A549 (cell line): ENCODE data around the gene LCN9. TPM values are rescaled to one million over a fixed set of nuclear protein-coding genes. Genes with fewer than 3 reads are reported as not detected.
"Not testable (repeated sequence)": the region's sequence is repeated elsewhere in the genome, so short reads cannot be mapped to it uniquely, and the experiment has no call there.

Experiments
- ATAC-seq, 2 experiments: fragments of 200-7000 bp in 1 of 2; fragments of >200 bp in 1 of 2; cut with Nextera tagmentation in 1 of 2; cut with Tn5 transposase in 1 of 2; 3 replicates each; pipeline versions ENCODE4 v1.8.0 to v1.9.1; 2018 to 2020; ENCODE audit warnings: mild to moderate bottlenecking in 1 of 2, moderate library complexity in 1 of 2
- CTCF ChIA-PET: fragments of 300-600 bp; sonication (Branson Sonifier 250); formaldehyde crosslinking; extraction: SDS; loops from one replicate; lab custom pipeline; 2021; ENCODE audit warnings: antibody characterized with exemption, inconsistent platforms; lab: Yijun Ruan, JAX
- POLR2A ChIA-PET: fragments of 350-600 bp; formaldehyde crosslinking; extraction: SDS; loops from one replicate; lab custom pipeline; 2021; ENCODE audit warnings: antibody characterized with exemption, inconsistent platforms; lab: Yijun Ruan, JAX
- DNase-seq, 2 experiments: peaks; one replicate each; pipeline versions ENCODE4 v3.0.0 to v3.0.0-alpha.2; 2011 to 2016; ENCODE audit warnings: low read depth in 1 of 2, low spot score in 1 of 2
- FAIRE-seq: peaks from 2 replicates; lab custom pipeline; 2011; peaks lifted over from hg19 to GRCh38; lab: Jason Lieb, UNC
- H3K27ac ChIP-seq, 2 experiments: fragments of >200 bp; sonication (Bioruptor Twin); formaldehyde crosslinking; 3 replicates each; pipeline ENCODE4 v1.5.1; 2016 to 2017
- H3K4me1 ChIP-seq: fragments of >200 bp; sonication (Bioruptor Twin); formaldehyde crosslinking; 3 replicates; pipeline ENCODE4 v1.6.1; 2016
- H3K4me2 ChIP-seq: fragments of >200 bp; sonication (Bioruptor Twin); formaldehyde crosslinking; 3 replicates; pipeline ENCODE4 v1.6.1; 2016
- H3K4me3 ChIP-seq: fragments of >200 bp; sonication (Bioruptor Twin); formaldehyde crosslinking; 3 replicates; pipeline ENCODE4 v1.5.1; 2016
- H3K9me3 ChIP-seq: fragments of >200 bp; sonication (Bioruptor Twin); formaldehyde crosslinking; 3 replicates; pipeline ENCODE4 v1.6.1; 2016
- BCL3 ChIP-seq: fragments of >200 bp; sonication (Bioruptor Twin); formaldehyde crosslinking; IDR thresholded peaks from 3 replicates; pipeline ENCODE4 v1.6.1; 2016
- BHLHE40 ChIP-seq: IDR thresholded peaks from 2 replicates; pipeline ENCODE4 v1.6.1; 2012; ENCODE audit warnings: low read depth, low read length, inconsistent platforms
- CBX8 ChIP-seq: fragments of 200-600 bp; sonication (generic); IDR thresholded peaks from 2 replicates; pipeline ENCODE4 v1.6.1; 2016
- E2F6 ChIP-seq: IDR thresholded peaks from 2 replicates; pipeline ENCODE4 v1.6.1; 2012; ENCODE audit warnings: low read depth, borderline replicate concordance
- ESRRA ChIP-seq: fragments of 150-350 bp; IDR thresholded peaks from 2 replicates; pipeline ENCODE4 v1.6.1; 2014; ENCODE audit warnings: mild to moderate bottlenecking, low read length, borderline replicate concordance
- HMGXB4 ChIP-seq: fragments of 250-450 bp; sonication (Bioruptor Pico); IDR thresholded peaks from 2 replicates; pipeline ENCODE4 v1.5.0; 2021; ENCODE audit warnings: mild to moderate bottlenecking, moderate library complexity, borderline replicate concordance
- JUNB ChIP-seq: fragments of >200 bp; sonication (Bioruptor Twin); formaldehyde crosslinking; IDR thresholded peaks from 2 replicates; pipeline ENCODE4 v1.6.1; 2016
- KDM1A ChIP-seq: fragments of 200-600 bp; sonication (generic); IDR thresholded peaks from 2 replicates; pipeline ENCODE4 v1.6.1; 2016; ENCODE audit warnings: low read depth, mild to moderate bottlenecking
- KDM5A ChIP-seq: fragments of 200-600 bp; sonication (generic); IDR thresholded peaks from 2 replicates; pipeline ENCODE4 v1.6.1; 2016; ENCODE audit warnings: antibody characterized with exemption, mild to moderate bottlenecking
- MAFK ChIP-seq: fragments of 450-650 bp; IDR thresholded peaks from 2 replicates; pipeline ENCODE4 v1.6.1; 2014; ENCODE audit not compliant: partially characterized antibody
- NFE2L2 ChIP-seq: fragments of 150-350 bp; conservative IDR thresholded peaks from 2 replicates; pipeline ENCODE4 v1.6.1; 2014; ENCODE audit warnings: low read length
- NR3C1 ChIP-seq: fragments of >200 bp; sonication (Bioruptor Twin); formaldehyde crosslinking; IDR thresholded peaks from 3 replicates; pipeline ENCODE4 v1.6.1; 2017
- RAD21 ChIP-seq, 2 experiments: fragments of >200 bp in 1 of 2; sonication (Bioruptor Twin) in 1 of 2; formaldehyde crosslinking in 1 of 2; IDR thresholded peaks in 1 of 2; conservative IDR thresholded peaks in 1 of 2; 2 replicates in 1 of 2; 3 replicates in 1 of 2; pipeline ENCODE4 v1.6.1; 2012 to 2018; ENCODE audit warnings: inconsistent platforms in 1 of 2
- RARB ChIP-seq: fragments of 250-450 bp; sonication (Bioruptor Pico); IDR thresholded peaks from 2 replicates; pipeline ENCODE4 v1.8.0; 2021; ENCODE audit warnings: mild to moderate bottlenecking, moderate library complexity
- TFCP2L1 ChIP-seq: fragments of 250-450 bp; sonication (Bioruptor Pico); IDR thresholded peaks from 2 replicates; pipeline ENCODE4 v1.5.0; 2021; ENCODE audit warnings: mild to moderate bottlenecking
- ZFP36 ChIP-seq: fragments of 450-650 bp; IDR thresholded peaks from 2 replicates; pipeline ENCODE4 v1.6.1; 2014; ENCODE audit warnings: borderline replicate concordance; ENCODE audit not compliant: partially characterized antibody
- WGBS: methylation state at CpG from one replicate; pipeline ENCODE4 v1.1.6; 2017; ENCODE audit errors: missing lambda C conversion rate; 5-methylcytosine and 5-hydroxymethylcytosine counted together
- polyA plus RNA-seq, 4 experiments: library from polyadenylated mRNA; depleted of rRNA in 3 of 4; stranded (reverse); fragments of >200 nt; fragmentation: RNase III in 1 of 4; extraction: RNeasy Plus Mini Kit Qiagen cat#74134 plus additional on column Dnase treatment in 1 of 4; gene quantifications; 2 replicates in 3 of 4; 3 replicates in 1 of 4; pipeline ENCODE4 v1.2.3, GENCODE V29; 2011 to 2017

The LCN9 gene
- polyA plus RNA-seq, 2 of the 4 experiments (the other 2 are of a cell fraction): not detected

- CTCF ChIA-PET: interaction anchor here (0.8 to 1.4 kb wide), 2 partner anchors 30 to 35 kb away, joined by 3 read pairs; no protein-coding TSS in a partner anchor
- H3K4me3 ChIP-seq: no peak overlapping the region
- DNase-seq: no peak
- FAIRE-seq: no peak
- H3K4me1 ChIP-seq: no peaks in the 10 kb centered on the region
- peak overlapping the region; percentile 38; the same call in 1 of the 3 replicates for H3K4me2 ChIP-seq
- TF ChIP-seq NR3C1 (no peak), MAFK (peak; percentile 36)
- TF ChIP-seq, all 56 proteins: peak for 1
- POLR2A ChIA-PET: no interaction called here
- H3K27ac ChIP-seq: no peak overlapping the region
- whole genome bisulfite sequencing: 53% methylated on average over 3 of the region's 17 CpGs
- no peaks in the 10 kb centered on the region for H3K9me3 ChIP-seq
- peak; percentile 63 to 82; a peak in 5 of 6 replicates for ATAC-seq
Measured at GRCh38 chr9:135671591-135672041, 8.5 kb downstream of the LCN9 start.

GRCh38 chr9:135672786-135673185 is 9.7 kb downstream of the LCN9 start:
- DNase-seq, H3K4me2 ChIP-seq, POLR2A ChIA-PET, FAIRE-seq, H3K4me3 ChIP-seq, H3K4me1 ChIP-seq, H3K9me3 ChIP-seq, H3K27ac ChIP-seq, ATAC-seq: not testable (repeated sequence)
- WGBS: 19% methylated on average over 7 of the region's 7 CpGs
- CTCF ChIA-PET: interaction anchor here (1.0 to 1.4 kb wide), 2 partner anchors 23 to 28 kb away, joined by 3 read pairs; no protein-coding TSS in a partner anchor

GRCh38 chr9:135673941-135674340 is 10.8 kb downstream of the LCN9 start:
- no peaks in the 10 kb centered on the region for H3K4me1 ChIP-seq
- DNase-seq (no peak), ATAC-seq (no peak), FAIRE-seq (no peak)
- H3K4me2 ChIP-seq: no peak overlapping the region
- 62% methylated on average over 8 of the region's 8 CpGs for WGBS
- no peak for TF ChIP-seq BHLHE40
- TF ChIP-seq CBX8: no peak
- TF ChIP-seq KDM5A: no peak
- TF ChIP-seq NFE2L2: no peak
- no peak for TF ChIP-seq RARB (CRISPR knock-in tag)
- TF ChIP-seq RAD21 (conservative IDR thresholded peaks at IDR 0.05 in 1 of 2, IDR thresholded peaks at IDR 0.05 in 1 of 2): no peak
- no peak for TF ChIP-seq KDM1A
- TF ChIP-seq ESRRA: no peak
- TF ChIP-seq JUNB: no peak
- no peaks in the 10 kb centered on the region for H3K9me3 ChIP-seq
- H3K27ac ChIP-seq: no peak overlapping the region
- H3K4me3 ChIP-seq: no peak overlapping the region
- ChIA-PET POLR2A (no interaction called here), CTCF (interaction anchor here (0.6 to 1.0 kb wide), 3 partner anchors 22 to 176 kb away, joined by 3 read pairs; no protein-coding TSS in a partner anchor)

GRCh38 chr9:135674977-135675376 is 11.9 kb downstream of the LCN9 start:
- H3K27ac ChIP-seq: no peak overlapping the region
- FAIRE-seq (no peak), ATAC-seq (no peak), DNase-seq (no peak)
- H3K4me3 ChIP-seq: no peak overlapping the region
- ChIA-PET CTCF (interaction anchor here (0.8 kb wide), 1 partner anchor 266 kb away, joined by 3 read pairs; no protein-coding TSS in a partner anchor), POLR2A (no interaction called here)
- H3K4me1 ChIP-seq: no peaks in the 10 kb centered on the region
- TF ChIP-seq BCL3 (no peak), E2F6 (no peak), HMGXB4 (CRISPR knock-in tag) (no peak), ESRRA (no peak), JUNB (no peak), ZFP36 (no peak), TFCP2L1 (no peak)
- no peak overlapping the region for H3K4me2 ChIP-seq
- 34% methylated on average over 10 of the region's 10 CpGs for WGBS
- H3K9me3 ChIP-seq: no peaks in the 10 kb centered on the region
